Inflammatory macrophage treated with lipopolysaccharide for 1 hour (primary cell): ENCODE measurements around the gene CWF19L2.

ENCODE experiments used
- DNase-seq, 2 donors: peaks; one replicate each; pipeline ENCODE4 v3.0.0-alpha.2; 2020 to 2022

Gene CWF19L2

DNA sequence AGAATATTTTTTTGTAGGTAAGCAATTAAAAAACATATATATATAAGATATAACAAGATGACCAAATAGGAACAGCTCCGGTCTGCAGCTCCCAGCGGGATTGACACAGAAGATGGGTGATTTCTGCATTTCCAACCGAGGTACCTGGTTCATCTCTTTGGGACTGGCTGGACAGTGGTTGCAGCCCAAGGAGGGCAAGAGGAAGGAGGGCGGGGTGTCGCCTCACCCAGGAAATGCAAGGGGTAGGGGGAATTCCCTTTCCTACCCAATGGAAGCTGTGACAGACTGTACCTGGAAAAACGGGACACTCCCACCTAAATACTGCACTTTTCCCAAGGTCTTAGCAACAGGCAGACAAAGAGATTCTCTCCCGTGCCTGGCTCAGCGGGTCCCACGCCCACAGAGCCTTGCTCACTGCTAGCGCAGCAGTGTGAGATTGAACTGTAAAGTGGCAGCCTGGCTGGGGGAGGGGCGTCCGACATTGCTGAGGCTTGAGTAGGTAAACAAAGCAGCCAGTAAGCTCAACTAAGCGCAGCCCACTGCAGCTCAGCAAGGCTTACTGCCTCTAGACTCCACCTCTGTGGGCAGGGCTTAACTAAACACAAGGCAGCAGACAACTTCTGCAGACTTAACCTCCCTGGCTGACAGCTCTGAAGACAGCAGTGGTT is 163.8 kb downstream of the CWF19L2 start:
- no peak for DNase-seq

DNA sequence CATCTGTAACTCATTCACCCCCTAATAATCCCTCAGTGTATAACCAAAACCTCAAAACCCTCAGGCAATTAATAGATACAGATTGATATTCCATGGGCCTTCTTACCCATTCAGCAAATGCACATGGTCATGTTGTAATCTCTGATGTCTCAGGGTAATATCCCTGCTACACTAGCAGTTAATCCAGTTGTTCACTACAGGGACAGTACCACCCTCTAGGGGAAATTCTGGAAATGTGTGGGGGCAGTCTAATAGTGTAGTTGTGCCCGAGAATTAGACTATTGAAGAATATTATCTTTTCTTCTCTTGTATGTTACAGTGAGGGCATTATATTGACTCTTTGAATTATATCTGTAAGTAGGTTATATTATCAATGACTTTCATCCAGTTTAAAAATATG is 175.4 kb downstream of the CWF19L2 start:
- DNase-seq = no peak
